ENCODE measurements around the gene TAB2. TPM values are rescaled to one million over a fixed set of nuclear protein-coding genes. Genes with fewer than 3 reads are reported as not detected.
A peak's percentile ranks its signal among the peaks of the same experiment; 100 is the strongest.

Gene TAB2
- total RNA-seq, 4 donors from 2014 or later = 63.7 to 73.5 (median 69.2) TPM

GRCh38 chr6:149392535-149392934, 75.0 kb downstream of the TAB2 start:
- peaks cover 14 to 29% of the 10 kb centered on the region in 2 donors for H3K4me1 ChIP-seq
- H3K27ac ChIP-seq = peak overlapping the region in 2 of 4 donors; percentile 5 to 27
- TF ChIP-seq POLR2A (IDR thresholded peaks at IDR 0.05) (no peak), CTCF (IDR thresholded peaks at IDR 0.05 in 4 of 5, conservative IDR thresholded peaks at IDR 0.05 in 1 of 5) (no peak)
- intact Hi-C loops (cut with DNase I; ENCODE audit: low total_unique reads) (no loop called here), in situ Hi-C loops (cut with MboI; ENCODE audit: low sequenced_read_pairs in 4 of 4) (no loop called here)
- H3K36me3 ChIP-seq = peaks cover 0 to 4% of the 10 kb centered on the region in 2 donors
- ATAC-seq = peak in 1 of 2 donors; percentile 31
- DNase-seq = no peak
- H3K4me3 ChIP-seq = no peak overlapping the region
- H3K27me3 ChIP-seq = no peaks in the 10 kb centered on the region
- H3K9me3 ChIP-seq = no peaks in the 10 kb centered on the region

GRCh38 chr6:149393002-149393679, 75.6 kb downstream of the TAB2 start:
- H3K36me3 ChIP-seq = peaks cover 0 to 9% of the 10 kb centered on the region in 2 donors
- no peaks in the 10 kb centered on the region for H3K9me3 ChIP-seq
- no peak overlapping the region for H3K27ac ChIP-seq
- no peak overlapping the region for H3K4me3 ChIP-seq
- H3K4me1 ChIP-seq = peaks cover 14 to 23% of the 10 kb centered on the region in 2 donors
- intact Hi-C loops (cut with DNase I; ENCODE audit: low total_unique reads) (no loop called here), in situ Hi-C loops (cut with MboI; ENCODE audit: low sequenced_read_pairs in 4 of 4) (no loop called here)
- DNase-seq = no peak
- H3K27me3 ChIP-seq = no peaks in the 10 kb centered on the region
- no peak for ATAC-seq
- TF ChIP-seq POLR2A (IDR thresholded peaks at IDR 0.05) (no peak), CTCF (IDR thresholded peaks at IDR 0.05 in 4 of 5, conservative IDR thresholded peaks at IDR 0.05 in 1 of 5) (no peak)

- Histone ChIP-seq H3K9me3 (no peaks in the 10 kb centered on the region), H3K27me3 (no peaks in the 10 kb centered on the region), H3K4me3 (no peak overlapping the region), H3K36me3 (peaks cover 0 to 28% of the 10 kb centered on the region in 2 donors), H3K4me1 (peaks cover 14 to 21% of the 10 kb centered on the region in 2 donors), H3K27ac (no peak overlapping the region)
- TF ChIP-seq POLR2A (IDR thresholded peaks at IDR 0.05) (no peak), CTCF (IDR thresholded peaks at IDR 0.05 in 4 of 5, conservative IDR thresholded peaks at IDR 0.05 in 1 of 5) (no peak)
- in situ Hi-C loops (cut with MboI; ENCODE audit: low sequenced_read_pairs in 4 of 4) (no loop called here), intact Hi-C loops (cut with DNase I; ENCODE audit: low total_unique reads) (no loop called here)
- DNase-seq (no peak), ATAC-seq (no peak)
Observed at GRCh38 chr6:149395185-149395584, 77.7 kb downstream of the TAB2 start.

- no peak for DNase-seq
- H3K36me3 ChIP-seq = peaks cover 0 to 42% of the 10 kb centered on the region in 2 donors
- no peaks in the 10 kb centered on the region for H3K9me3 ChIP-seq
- ATAC-seq = no peak
- H3K4me1 ChIP-seq = peaks cover 3 to 14% of the 10 kb centered on the region in 2 donors
- H3K4me3 ChIP-seq = no peak overlapping the region
- no peak overlapping the region for H3K27ac ChIP-seq
- TF ChIP-seq CTCF (IDR thresholded peaks at IDR 0.05 in 4 of 5, conservative IDR thresholded peaks at IDR 0.05 in 1 of 5) (no peak), POLR2A (IDR thresholded peaks at IDR 0.05) (no peak)
- intact Hi-C loops (cut with DNase I; ENCODE audit: low total_unique reads) = no loop called here
- in situ Hi-C loops (cut with MboI; ENCODE audit: low sequenced_read_pairs in 4 of 4) = no loop called here
- H3K27me3 ChIP-seq = no peaks in the 10 kb centered on the region
Observed at GRCh38 chr6:149397384-149397783, 79.9 kb downstream of the TAB2 start.
